ENCODE data around the gene TTC17. TPM values are rescaled to one million over a fixed set of nuclear protein-coding genes. Genes with fewer than 3 reads are reported as not detected.
"Not testable (repeated sequence)": the region's sequence is repeated elsewhere in the genome, so short reads cannot be mapped to it uniquely, and the experiment has no call there.

TTC17 gene
- total RNA-seq, 3 donors from 2014 or later, result 35.1 to 40.6 (median 37.8) TPM

DNA sequence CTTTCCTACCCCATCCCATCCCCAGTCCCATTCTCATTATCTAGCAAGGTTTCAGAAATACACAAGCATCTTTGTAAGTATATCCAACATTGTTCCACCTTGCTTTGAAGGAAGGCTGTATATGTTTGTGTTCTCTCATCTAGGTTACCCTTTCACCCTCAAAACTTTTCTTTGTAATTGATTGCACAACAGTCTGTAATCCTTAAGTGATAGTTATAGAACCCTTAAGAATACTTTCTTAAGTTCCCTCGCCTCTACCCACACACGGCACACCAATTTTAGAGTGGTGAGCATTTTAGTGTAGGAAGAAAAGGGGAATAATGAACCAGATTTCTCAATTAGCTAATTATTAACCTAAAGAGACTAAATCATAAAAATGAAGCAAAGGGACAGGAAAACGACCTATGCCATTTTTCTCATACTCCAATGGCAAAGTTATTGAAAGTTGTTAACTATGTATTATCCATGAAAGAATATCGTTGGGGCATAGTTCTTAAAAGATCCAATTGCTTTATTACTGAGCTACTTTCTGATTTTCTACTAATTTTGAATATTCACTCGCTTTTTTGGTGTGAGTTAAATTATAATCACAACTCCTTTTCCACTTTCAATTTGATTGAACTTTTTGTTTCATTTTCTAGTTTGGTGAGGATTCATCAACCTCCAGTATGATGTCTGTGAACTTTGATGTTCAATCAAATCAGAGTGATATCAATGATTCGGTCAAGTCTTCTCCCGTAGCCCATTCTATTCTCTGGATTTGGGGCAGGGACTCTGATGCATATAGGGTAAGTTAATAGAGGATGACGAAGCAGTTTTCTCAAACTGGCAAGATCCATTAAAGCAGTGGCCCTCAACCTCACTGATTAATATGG lies 44.9 kb downstream of the TTC17 start:
- H3K9me3 Mint-ChIP-seq, result no peaks in the 10 kb centered on the region

DNA sequence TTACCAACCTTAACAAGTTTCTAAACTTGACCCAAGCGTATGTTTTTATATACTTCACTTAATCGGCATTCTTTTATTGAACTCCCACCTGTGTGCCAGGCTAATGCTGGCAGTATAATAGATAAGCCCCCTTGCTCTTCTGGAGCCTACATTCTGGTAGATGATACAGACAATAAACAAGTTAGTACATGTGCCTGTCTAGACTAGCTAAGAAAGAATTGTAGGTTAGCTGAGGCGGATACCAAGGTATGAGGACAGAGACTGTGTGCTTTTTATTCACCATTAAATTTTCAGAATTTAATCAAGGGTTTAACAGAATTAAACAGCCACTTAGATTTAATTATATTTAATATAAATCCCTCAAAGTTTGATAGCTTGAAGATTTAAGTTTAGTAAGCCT lies 45.7 kb downstream of the TTC17 start:
- no peak for DNase-seq
- Mint-ChIP-seq H3K9me3 (no peaks in the 10 kb centered on the region), H3K4me3 (no peak overlapping the region), H3K27me3 (ENCODE audit: low read depth) (no peaks in the 10 kb centered on the region), H3K36me3 (ENCODE audit: insufficient read depth) (peaks cover 41% of the 10 kb centered on the region), H3K4me1 (ENCODE audit: low read depth) (peaks cover 6% of the 10 kb centered on the region)
- no peak for ATAC-seq

More for the DNA sequence above, 44.9 kb downstream of the TTC17 start:
- peaks cover 42% of the 10 kb centered on the region for H3K36me3 Mint-ChIP-seq (ENCODE audit: insufficient read depth)
- peaks cover 6% of the 10 kb centered on the region for H3K4me1 Mint-ChIP-seq (ENCODE audit: low read depth)
- no peak for DNase-seq
- no peaks in the 10 kb centered on the region for H3K27me3 Mint-ChIP-seq (ENCODE audit: low read depth)
- peak; percentile 34 to 61 for ATAC-seq
- no peak overlapping the region for H3K4me3 Mint-ChIP-seq

DNA sequence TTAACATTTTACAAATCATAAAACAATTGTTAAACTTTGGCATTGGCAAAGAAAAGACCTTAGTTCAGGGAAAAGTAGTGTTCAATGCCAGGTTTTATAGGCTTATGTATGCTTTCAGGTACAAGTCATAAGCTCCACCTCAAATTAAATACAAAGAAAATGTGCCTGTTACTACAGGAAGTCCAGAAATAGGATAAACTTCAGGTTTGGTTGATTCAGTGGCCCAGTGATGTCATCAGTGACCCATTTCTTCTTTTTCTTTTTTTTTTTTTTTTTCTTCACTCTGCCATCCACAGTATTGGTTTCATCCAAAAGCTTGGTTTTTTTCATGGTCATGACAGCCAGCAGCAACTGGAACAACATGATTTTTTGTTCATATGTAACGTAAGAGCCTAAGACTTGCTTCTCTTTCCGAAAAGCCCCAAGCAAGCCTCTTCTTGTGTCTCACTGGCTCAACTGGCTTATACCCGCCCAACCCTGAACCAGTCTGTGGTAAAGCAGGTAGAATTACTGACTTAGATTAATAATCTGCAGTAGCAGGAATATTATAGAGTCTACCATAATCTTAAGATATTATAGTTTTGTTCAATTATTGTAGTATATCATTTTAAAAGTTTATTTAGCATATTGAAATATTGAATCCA lies 46.2 kb downstream of the TTC17 start:
- DNase-seq (no peak), ATAC-seq (no peak)
- Mint-ChIP-seq H3K36me3 (ENCODE audit: insufficient read depth) (peaks cover 39% of the 10 kb centered on the region), H3K27me3 (ENCODE audit: low read depth) (no peaks in the 10 kb centered on the region), H3K9me3 (no peaks in the 10 kb centered on the region), H3K4me1 (ENCODE audit: low read depth) (peaks cover 3% of the 10 kb centered on the region), H3K4me3 (no peak overlapping the region)

DNA sequence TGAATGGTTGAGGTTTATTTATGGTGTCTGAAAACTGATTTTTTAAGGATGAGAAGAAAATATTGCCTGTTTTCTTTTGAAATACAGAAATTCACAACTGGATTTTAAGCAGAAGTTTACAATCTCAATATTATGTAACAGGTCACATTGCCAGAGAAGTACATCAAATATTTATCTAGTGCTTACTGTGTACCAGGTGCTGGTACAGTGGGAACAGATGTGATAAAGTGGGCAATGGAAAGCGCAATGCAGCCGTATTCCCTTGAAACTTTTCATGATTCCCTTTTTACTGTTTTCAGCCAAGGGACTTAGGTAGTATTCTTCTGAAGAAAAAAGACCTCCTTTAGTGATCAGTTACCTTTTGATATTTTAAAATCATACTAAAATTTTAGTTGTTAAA lies 49.6 kb downstream of the TTC17 start:
- ATAC-seq (no peak), DNase-seq (no peak)
- no peaks in the 10 kb centered on the region for H3K27me3 Mint-ChIP-seq (ENCODE audit: low read depth)
- no peaks in the 10 kb centered on the region for H3K9me3 Mint-ChIP-seq
- peaks cover 45% of the 10 kb centered on the region for H3K36me3 Mint-ChIP-seq (ENCODE audit: insufficient read depth)
- H3K4me1 Mint-ChIP-seq (ENCODE audit: low read depth), result peaks cover 3% of the 10 kb centered on the region
- H3K4me3 Mint-ChIP-seq, result no peak overlapping the region

DNA sequence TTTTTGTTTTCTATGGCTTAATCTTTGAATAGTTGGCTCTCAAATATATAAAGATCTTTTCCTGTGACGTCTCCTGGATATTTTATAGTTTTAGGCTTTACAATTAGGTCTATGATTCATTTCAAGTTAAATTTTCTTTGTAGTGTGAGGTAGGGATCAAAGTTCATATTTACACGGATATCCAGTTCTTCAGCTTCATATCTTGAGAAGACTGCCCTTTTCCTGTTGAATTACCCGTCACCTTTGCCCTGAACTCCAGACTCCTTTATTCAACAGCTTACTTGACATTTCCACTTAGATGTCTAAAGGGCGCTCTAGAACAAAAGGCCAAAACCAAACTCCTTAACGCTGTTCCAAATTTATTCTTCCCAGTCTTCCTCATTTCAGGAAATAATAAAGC lies 51.7 kb downstream of the TTC17 start:
- Mint-ChIP-seq H3K9me3 (no peaks in the 10 kb centered on the region), H3K4me1 (ENCODE audit: low read depth) (no peaks in the 10 kb centered on the region), H3K36me3 (ENCODE audit: insufficient read depth) (peaks cover 42% of the 10 kb centered on the region), H3K4me3 (no peak overlapping the region), H3K27me3 (ENCODE audit: low read depth) (no peaks in the 10 kb centered on the region)
- no peak for DNase-seq
- no peak for ATAC-seq

DNA sequence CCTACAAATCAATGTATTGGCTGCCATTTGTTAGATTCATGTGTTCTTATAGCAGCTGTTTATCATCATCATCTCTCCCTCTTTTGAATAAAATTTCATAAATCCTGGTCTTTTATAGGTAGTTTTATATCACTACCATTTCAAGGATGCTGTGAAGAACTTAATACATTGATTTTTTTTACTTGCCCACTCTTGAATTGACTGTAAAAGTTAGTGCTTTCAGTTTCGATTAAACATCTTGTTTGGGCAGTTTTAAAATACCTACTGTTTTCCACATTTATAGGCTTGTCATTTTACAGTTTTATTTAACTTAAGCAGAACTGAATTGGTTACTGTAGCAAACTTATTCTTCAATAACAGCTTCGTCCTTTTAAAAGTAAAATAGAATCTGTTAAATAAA lies 59.5 kb downstream of the TTC17 start:
- Mint-ChIP-seq H3K4me1 (ENCODE audit: low read depth) (no peaks in the 10 kb centered on the region), H3K36me3 (ENCODE audit: insufficient read depth) (peaks cover 10% of the 10 kb centered on the region), H3K4me3 (no peak overlapping the region), H3K27me3 (ENCODE audit: low read depth) (no peaks in the 10 kb centered on the region), H3K9me3 (no peaks in the 10 kb centered on the region)
- ATAC-seq (no peak), DNase-seq (no peak)

- H3K27me3 Mint-ChIP-seq (ENCODE audit: low read depth), result no peaks in the 10 kb centered on the region
- ATAC-seq, result no peak
- H3K9me3 Mint-ChIP-seq, result no peaks in the 10 kb centered on the region
- H3K36me3 Mint-ChIP-seq (ENCODE audit: insufficient read depth), result peaks cover 9% of the 10 kb centered on the region
- no peaks in the 10 kb centered on the region for H3K4me1 Mint-ChIP-seq (ENCODE audit: low read depth)
- no peak for DNase-seq
- H3K4me3 Mint-ChIP-seq, result no peak overlapping the region
Measured at GRCh38 chr11:43419460-43419859, 60.7 kb downstream of the TTC17 start.

GRCh38 chr11:43427971-43428370 lies 69.3 kb downstream of the TTC17 start:
- ATAC-seq, result no peak

GRCh38 chr11:43430916-43431315 lies 72.2 kb downstream of the TTC17 start:
- peaks cover 51% of the 10 kb centered on the region for H3K36me3 Mint-ChIP-seq (ENCODE audit: insufficient read depth)
- not testable (repeated sequence) for H3K27me3 Mint-ChIP-seq (ENCODE audit: low read depth); H3K4me3 Mint-ChIP-seq; ATAC-seq; DNase-seq; H3K4me1 Mint-ChIP-seq (ENCODE audit: low read depth); H3K9me3 Mint-ChIP-seq

More at GRCh38 chr11:43427971-43428370, 69.3 kb downstream of the TTC17 start:
- Mint-ChIP-seq H3K27me3 (ENCODE audit: low read depth) (no peaks in the 10 kb centered on the region), H3K36me3 (ENCODE audit: insufficient read depth) (peaks cover 36% of the 10 kb centered on the region), H3K9me3 (no peaks in the 10 kb centered on the region), H3K4me3 (no peak overlapping the region), H3K4me1 (ENCODE audit: low read depth) (no peaks in the 10 kb centered on the region)
- no peak for DNase-seq

DNA sequence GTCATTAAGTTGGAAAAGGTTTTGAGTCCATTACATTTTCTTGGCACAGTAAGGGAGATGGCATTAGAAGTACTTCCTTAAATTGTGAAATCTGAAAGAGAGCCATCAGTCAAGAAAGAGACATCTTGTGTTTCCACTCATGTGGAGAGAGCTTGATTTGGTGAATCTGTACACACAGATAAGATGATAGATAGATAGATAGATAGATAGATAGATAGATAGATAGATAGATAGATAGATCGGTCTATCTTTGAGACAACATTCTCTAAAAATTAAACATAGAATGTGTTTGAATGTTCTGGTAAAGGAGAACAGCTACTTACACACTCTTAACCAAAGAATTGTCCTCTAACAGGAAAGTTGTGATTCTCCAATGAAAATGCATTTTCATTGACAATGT lies 76.2 kb downstream of the TTC17 start:
- H3K27me3 Mint-ChIP-seq (ENCODE audit: low read depth), result no peaks in the 10 kb centered on the region
- H3K36me3 Mint-ChIP-seq (ENCODE audit: insufficient read depth), result peaks cover 64% of the 10 kb centered on the region
- H3K4me3 Mint-ChIP-seq, result no peak overlapping the region
- DNase-seq, result no peak
- H3K4me1 Mint-ChIP-seq (ENCODE audit: low read depth), result no peaks in the 10 kb centered on the region
- ATAC-seq, result no peak
- no peaks in the 10 kb centered on the region for H3K9me3 Mint-ChIP-seq

GRCh38 chr11:43440486-43440885 lies 81.8 kb downstream of the TTC17 start:
- H3K4me1 Mint-ChIP-seq (ENCODE audit: low read depth), result no peaks in the 10 kb centered on the region
- ATAC-seq (no peak), DNase-seq (no peak)
- H3K27me3 Mint-ChIP-seq (ENCODE audit: low read depth), result no peaks in the 10 kb centered on the region
- no peak overlapping the region for H3K4me3 Mint-ChIP-seq
- no peaks in the 10 kb centered on the region for H3K9me3 Mint-ChIP-seq
- H3K36me3 Mint-ChIP-seq (ENCODE audit: insufficient read depth), result peaks cover 63% of the 10 kb centered on the region

GRCh38 chr11:43443811-43444210 lies 85.1 kb downstream of the TTC17 start:
- H3K9me3 Mint-ChIP-seq, result no peaks in the 10 kb centered on the region
- no peaks in the 10 kb centered on the region for H3K27me3 Mint-ChIP-seq (ENCODE audit: low read depth)
- DNase-seq (no peak), ATAC-seq (no peak)
- peaks cover 3% of the 10 kb centered on the region for H3K4me1 Mint-ChIP-seq (ENCODE audit: low read depth)
- H3K36me3 Mint-ChIP-seq (ENCODE audit: insufficient read depth), result peaks cover 70% of the 10 kb centered on the region
- no peak overlapping the region for H3K4me3 Mint-ChIP-seq

DNA sequence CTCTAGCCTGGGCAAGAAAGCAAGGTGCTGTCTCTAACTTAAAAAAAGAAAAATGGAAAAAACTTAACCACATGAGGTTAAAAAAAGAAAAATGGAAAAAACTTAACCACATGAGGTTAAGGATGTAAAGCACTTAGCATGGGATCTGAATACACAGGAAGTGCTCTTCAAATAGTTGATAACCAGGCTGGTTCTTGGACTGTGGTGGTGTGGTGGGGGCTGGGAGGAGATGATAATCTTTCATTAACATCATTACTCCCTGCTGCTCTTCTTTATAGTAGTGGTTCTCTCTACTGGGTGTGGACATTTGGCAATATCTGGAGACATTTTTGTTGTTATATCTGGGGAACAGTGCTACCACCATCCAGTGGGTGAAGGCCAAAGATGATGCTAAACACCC lies 88.4 kb downstream of the TTC17 start:
- DNase-seq (no peak), ATAC-seq (no peak)
- Mint-ChIP-seq H3K27me3 (ENCODE audit: low read depth) (no peaks in the 10 kb centered on the region), H3K4me3 (no peak overlapping the region), H3K4me1 (ENCODE audit: low read depth) (peaks cover 3% of the 10 kb centered on the region), H3K9me3 (no peaks in the 10 kb centered on the region), H3K36me3 (ENCODE audit: insufficient read depth) (peaks cover 73% of the 10 kb centered on the region)

DNA sequence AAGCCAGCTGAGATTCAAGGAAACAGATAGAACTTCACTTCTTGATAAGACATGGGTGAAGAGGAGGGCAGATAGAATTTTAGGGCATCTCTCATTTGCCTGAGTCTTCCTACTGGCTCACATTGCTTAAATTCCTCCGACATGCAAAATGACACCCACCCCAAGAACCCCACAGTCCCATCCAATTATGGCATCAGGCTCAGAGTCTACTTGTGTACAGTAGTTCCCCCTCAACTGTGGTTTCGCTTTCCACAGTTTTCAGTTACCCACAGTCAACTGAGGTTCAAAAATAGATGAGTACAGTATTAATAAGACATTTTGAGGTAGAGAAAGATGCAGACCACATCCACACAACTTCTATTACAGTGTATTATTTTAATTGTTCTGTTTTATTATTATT lies 99.8 kb downstream of the TTC17 start:
- ATAC-seq (no peak), DNase-seq (no peak)
- Mint-ChIP-seq H3K4me1 (ENCODE audit: low read depth) (no peaks in the 10 kb centered on the region), H3K27me3 (ENCODE audit: low read depth) (no peaks in the 10 kb centered on the region), H3K9me3 (peaks cover 11% of the 10 kb centered on the region), H3K36me3 (ENCODE audit: insufficient read depth) (peaks cover 80% of the 10 kb centered on the region), H3K4me3 (no peak overlapping the region)

GRCh38 chr11:43459246-43459645 lies 100.5 kb downstream of the TTC17 start:
- peaks cover 81% of the 10 kb centered on the region for H3K36me3 Mint-ChIP-seq (ENCODE audit: insufficient read depth)
- DNase-seq (no peak), ATAC-seq (no peak)
- H3K4me3 Mint-ChIP-seq, result no peak overlapping the region
- H3K4me1 Mint-ChIP-seq (ENCODE audit: low read depth), result no peaks in the 10 kb centered on the region
- peaks cover 15% of the 10 kb centered on the region for H3K9me3 Mint-ChIP-seq
- no peaks in the 10 kb centered on the region for H3K27me3 Mint-ChIP-seq (ENCODE audit: low read depth)

Data from activated T-cell treated with anti-CD3 and anti-CD28 coated beads, Interleukin-2, amount 50 U/mL, for 4 hours (primary cell).